ENCODE measurements around the gene PFDN4.

The PFDN4 gene

DNA sequence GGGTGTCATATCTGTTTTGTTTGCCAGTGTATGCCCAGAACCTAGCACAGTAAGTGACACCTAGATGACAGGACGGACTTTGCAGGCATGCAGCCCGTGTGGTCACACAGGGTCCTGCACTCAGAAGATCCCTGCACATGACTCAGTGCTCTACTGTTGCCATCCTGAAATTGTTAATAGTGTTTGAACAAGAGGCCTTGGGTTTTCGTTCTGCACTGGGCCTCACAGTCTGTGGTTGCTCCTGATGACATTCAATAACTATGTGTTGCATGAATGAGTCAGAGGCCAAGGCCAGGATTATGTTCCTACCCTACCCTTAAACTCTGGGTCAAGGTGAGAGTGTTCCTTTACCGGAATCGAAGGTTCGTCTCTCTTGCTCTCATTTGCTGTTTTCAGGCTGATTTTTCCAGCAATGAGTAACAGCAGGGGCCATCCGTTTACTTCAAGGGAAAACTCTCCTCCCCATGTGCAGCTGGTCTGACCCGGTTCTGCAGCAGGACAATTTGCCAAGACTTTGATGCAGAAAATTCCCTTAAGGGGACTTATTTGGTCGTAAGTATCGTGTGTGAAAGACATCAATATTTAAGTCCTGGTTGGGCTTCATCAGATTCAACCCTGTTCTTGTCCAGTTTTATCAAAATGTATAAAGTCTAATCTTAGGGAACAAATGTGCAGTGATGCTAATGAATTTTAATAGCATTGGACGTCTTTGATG lies 13.0 kb upstream of the PFDN4 start:
- no peak overlapping the region for H3K4me3 ChIP-seq (ENCODE audit: low read depth, low read length)
- no peak for DNase-seq (ENCODE audit: low read depth, low spot score)
- TF ChIP-seq, protein P1, sequence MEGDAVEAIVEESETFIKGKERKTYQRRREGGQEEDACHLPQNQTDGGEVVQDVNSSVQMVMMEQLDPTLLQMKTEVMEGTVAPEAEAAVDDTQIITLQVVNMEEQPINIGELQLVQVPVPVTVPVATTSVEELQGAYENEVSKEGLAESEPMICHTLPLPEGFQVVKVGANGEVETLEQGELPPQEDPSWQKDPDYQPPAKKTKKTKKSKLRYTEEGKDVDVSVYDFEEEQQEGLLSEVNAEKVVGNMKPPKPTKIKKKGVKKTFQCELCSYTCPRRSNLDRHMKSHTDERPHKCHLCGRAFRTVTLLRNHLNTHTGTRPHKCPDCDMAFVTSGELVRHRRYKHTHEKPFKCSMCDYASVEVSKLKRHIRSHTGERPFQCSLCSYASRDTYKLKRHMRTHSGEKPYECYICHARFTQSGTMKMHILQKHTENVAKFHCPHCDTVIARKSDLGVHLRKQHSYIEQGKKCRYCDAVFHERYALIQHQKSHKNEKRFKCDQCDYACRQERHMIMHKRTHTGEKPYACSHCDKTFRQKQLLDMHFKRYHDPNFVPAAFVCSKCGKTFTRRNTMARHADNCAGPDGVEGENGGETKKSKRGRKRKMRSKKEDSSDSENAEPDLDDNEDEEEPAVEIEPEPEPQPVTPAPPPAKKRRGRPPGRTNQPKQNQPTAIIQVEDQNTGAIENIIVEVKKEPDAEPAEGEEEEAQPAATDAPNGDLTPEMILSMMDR (IDR thresholded peaks at IDR 0.05; ENCODE audit: low read depth, low read length), result peak; percentile 12
- in situ Hi-C loops (cut with HindIII; ENCODE audit: low sequenced_read_pairs), result no loop called here

DNA sequence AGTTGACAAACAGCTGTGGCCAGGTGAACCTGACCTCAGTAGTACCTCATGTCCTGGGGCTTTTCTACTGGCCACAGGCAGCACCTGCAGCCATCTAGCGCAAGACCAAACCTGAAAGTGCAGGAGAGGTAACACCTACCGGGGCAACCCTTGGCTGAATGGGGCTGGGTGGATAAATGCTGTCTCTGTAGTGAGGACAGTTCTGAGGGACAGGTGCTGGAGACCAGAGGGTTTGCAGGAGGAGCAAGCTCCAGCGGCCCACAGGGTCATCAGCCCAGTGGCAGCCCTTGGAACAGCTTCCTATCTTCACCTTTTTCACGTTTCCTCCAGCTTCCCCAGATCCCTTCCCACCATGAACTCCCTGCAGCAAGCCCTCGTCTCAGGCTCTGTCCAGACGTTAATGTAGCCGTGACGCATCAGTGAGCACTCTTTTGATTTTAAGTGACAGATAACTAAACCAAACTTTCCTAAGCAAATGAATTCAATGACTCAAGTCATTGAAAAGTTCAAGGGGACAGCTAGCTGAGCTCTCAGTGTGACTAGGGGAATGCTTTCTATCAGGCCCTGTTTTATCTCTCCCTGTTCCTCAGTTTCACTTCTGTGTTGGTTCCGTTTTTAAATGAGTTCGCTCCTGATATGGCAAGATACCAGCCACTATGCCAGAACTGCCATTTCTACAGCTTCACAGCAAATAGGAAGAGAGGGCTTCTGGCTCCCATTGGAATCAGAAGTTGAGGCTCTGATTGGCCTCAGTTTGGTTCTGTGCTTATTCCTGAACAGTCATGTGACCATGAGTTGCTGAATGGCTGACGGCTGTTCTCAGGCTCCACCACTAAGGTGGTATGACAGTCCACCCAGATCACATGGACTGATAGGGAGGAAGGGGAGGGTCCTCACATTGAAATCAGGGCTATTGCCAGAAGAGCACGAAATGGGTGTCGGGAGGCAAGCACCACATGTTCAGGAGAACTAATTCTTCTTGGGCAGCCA lies 12.1 kb upstream of the PFDN4 start:
- no peak overlapping the region for H3K4me3 ChIP-seq (ENCODE audit: low read depth, low read length)
- TF ChIP-seq, protein P1 (IDR thresholded peaks at IDR 0.05; ENCODE audit: low read depth, low read length), result no peak
- in situ Hi-C loops (cut with HindIII; ENCODE audit: low sequenced_read_pairs), result no loop called here
- no peak for DNase-seq (ENCODE audit: low read depth, low spot score)

DNA sequence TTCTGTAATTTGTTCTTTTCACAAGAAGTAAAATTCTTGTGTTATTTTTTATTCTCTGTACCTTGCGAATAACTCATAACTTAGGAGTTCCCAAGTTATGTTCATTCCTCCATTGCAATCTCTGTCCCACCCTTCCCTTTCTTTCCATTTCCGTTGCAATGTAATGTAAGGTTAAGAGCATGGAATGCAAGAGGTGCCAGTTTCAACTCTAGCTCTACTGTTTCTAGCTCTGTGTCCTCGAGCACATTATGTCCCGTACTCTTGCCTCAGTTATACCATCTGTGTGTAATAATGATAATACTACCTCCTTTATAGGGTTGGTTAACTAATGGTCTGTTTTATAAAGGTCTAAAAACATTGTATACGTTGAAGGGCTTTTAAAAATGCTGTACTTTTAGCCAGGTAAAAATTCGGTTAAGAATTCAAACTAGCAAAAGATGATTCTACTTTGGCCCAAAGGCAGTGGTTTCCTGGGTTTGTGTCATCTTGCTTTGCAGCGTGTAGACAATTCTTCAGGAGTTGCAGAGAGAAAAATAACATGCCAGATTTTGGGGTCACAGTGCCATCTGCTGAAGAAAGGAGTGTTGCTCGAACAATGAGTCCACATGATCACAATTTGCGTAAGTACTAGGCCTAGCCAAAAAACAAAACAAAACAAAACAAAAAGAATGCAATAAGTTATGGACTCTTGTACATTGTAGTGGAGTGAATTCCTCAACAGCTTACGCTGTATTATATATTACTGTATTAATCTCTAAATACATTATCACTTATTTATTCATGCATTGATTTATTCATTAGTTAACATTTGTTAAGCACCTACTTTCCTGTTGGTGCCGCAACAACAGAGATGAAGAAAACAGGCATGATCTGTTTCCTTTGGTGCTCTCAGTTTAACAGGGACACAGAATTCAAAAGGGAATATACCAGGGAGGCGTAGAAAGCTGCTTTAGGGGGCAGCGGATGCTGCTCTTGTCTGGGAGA lies 10.0 kb upstream of the PFDN4 start:
- in situ Hi-C loops (cut with HindIII; ENCODE audit: low sequenced_read_pairs), result no loop called here
- H3K4me3 ChIP-seq (ENCODE audit: low read depth, low read length), result no peak overlapping the region
- peak; percentile 56 for DNase-seq (ENCODE audit: low read depth, low spot score)
- TF ChIP-seq, protein P1 (IDR thresholded peaks at IDR 0.05; ENCODE audit: low read depth, low read length), result peak; percentile 42

DNA sequence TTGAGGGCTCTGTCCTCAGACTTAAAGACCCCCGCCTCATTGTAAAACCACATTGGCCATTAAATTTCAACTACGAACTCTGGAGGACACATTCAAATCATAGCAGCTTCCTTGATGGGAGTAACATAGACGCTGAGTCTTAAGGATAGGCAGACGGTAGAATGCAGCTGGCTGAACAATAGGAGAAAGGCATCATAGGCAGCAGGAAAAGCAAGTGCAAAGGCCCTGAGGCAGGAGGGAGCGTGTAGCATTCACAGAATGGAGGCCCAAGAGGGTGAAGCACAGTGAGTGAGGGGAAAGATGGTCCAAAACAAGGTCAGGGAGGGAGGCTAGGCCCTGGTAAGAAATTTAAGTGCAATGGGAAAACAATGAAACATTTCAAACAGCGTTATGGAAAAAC lies 8.6 kb upstream of the PFDN4 start:
- in situ Hi-C loops (cut with HindIII; ENCODE audit: low sequenced_read_pairs), result no loop called here
- no peak overlapping the region for H3K4me3 ChIP-seq (ENCODE audit: low read depth, low read length)
- TF ChIP-seq, protein P1 (IDR thresholded peaks at IDR 0.05; ENCODE audit: low read depth, low read length), result no peak
- DNase-seq (ENCODE audit: low read depth, low spot score), result no peak

DNA sequence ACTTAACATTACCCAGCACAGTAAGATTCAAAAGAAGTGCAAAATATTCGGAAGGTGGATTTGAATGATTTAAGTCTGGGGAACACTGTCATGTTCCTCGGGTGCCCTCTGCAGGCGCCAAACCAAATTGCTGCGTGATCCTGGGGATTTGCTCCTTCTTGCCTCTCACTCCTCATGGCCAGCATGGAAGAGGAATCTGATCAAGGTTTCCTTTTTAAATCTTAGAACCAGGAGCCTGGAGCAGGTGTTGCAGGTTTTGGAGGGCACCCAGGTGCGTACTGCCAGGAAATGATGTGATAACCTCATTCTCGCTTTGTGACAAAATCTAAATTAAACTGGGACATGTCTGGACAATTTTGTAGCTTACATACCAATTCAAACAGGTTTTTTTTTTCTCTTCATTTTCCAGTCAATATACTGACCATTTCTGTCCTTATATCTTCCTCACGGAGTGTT lies 8.1 kb upstream of the PFDN4 start:
- TF ChIP-seq, protein P1 (IDR thresholded peaks at IDR 0.05; ENCODE audit: low read depth, low read length), result peak; percentile 94
- no peak overlapping the region for H3K4me3 ChIP-seq (ENCODE audit: low read depth, low read length)
- in situ Hi-C loops (cut with HindIII; ENCODE audit: low sequenced_read_pairs), result no loop called here
- DNase-seq (ENCODE audit: low read depth, low spot score), result peak; percentile 81

All from astrocyte of the spinal cord (primary cell).